GM12874 (cell line): Measurements from ENCODE around the gene ASTN2.

Experiments
- CTCF ChIP-seq: IDR thresholded peaks from 2 replicates; pipeline ENCODE4 v1.5.1; 2011; ENCODE audit warnings: low read depth, mild to moderate bottlenecking, control low read depth, low read length, moderate library complexity; ENCODE audit not compliant: insufficient read depth

Gene ASTN2

GRCh38 chr9:117405950-117406705, 8.7 kb downstream of the ASTN2 start:
- no peak for TF ChIP-seq CTCF

- TF ChIP-seq CTCF = no peak
Measured at GRCh38 chr9:117403848-117404247, 11.0 kb downstream of the ASTN2 start.

GRCh38 chr9:117403403-117403811, 11.4 kb downstream of the ASTN2 start:
- no peak for TF ChIP-seq CTCF

GRCh38 chr9:117400171-117400570, 14.7 kb downstream of the ASTN2 start:
- TF ChIP-seq CTCF = no peak

- no peak for TF ChIP-seq CTCF
Measured at GRCh38 chr9:117395151-117395650, 19.7 kb downstream of the ASTN2 start.

- TF ChIP-seq CTCF = no peak
Measured at GRCh38 chr9:117394655-117395054, 20.2 kb downstream of the ASTN2 start.

GRCh38 chr9:117392992-117393391, 21.9 kb downstream of the ASTN2 start:
- TF ChIP-seq CTCF = no peak
